HEK293 (cell line): ENCODE measurements around the gene DNAJB5.
A peak's percentile ranks its signal among the peaks of the same experiment; 100 is the strongest.

Experiments used
- HIC1 ChIP-seq: fragments of 450-650 bp; formaldehyde crosslinking; IDR thresholded peaks from 2 replicates; pipeline ENCODE4 v1.5.1; 2016; ENCODE audit warnings: missing biosample characterization, missing genetic modification characterization
- KLF8 ChIP-seq: fragments of 450-650 bp; formaldehyde crosslinking; IDR thresholded peaks from 2 replicates; pipeline ENCODE4 v1.5.1; 2016; ENCODE audit warnings: missing biosample characterization, missing genetic modification characterization
- MZF1 ChIP-seq: fragments of 450-650 bp; formaldehyde crosslinking; IDR thresholded peaks from 2 replicates; pipeline ENCODE4 v1.5.1; 2017; ENCODE audit warnings: missing biosample characterization, missing genetic modification characterization, borderline replicate concordance
- PRDM10 ChIP-seq: fragments of 450-650 bp; formaldehyde crosslinking; IDR thresholded peaks from 2 replicates; pipeline ENCODE4 v1.5.1; 2016; ENCODE audit warnings: missing biosample characterization, missing genetic modification characterization
- SALL2 ChIP-seq: fragments of 450-650 bp; formaldehyde crosslinking; IDR thresholded peaks from 2 replicates; pipeline ENCODE4 v1.5.0; 2017; ENCODE audit warnings: missing biosample characterization, mild to moderate bottlenecking, missing genetic modification characterization, borderline replicate concordance
- SP7 ChIP-seq: fragments of 450-650 bp; formaldehyde crosslinking; IDR thresholded peaks from 2 replicates; pipeline ENCODE4 v1.5.1; 2016; ENCODE audit warnings: missing biosample characterization, missing genetic modification characterization
- ZBTB17 ChIP-seq: fragments of 450-650 bp; formaldehyde crosslinking; IDR thresholded peaks from 2 replicates; pipeline ENCODE4 v1.5.1; 2016; ENCODE audit warnings: missing biosample characterization, missing genetic modification characterization
- ZBTB21 ChIP-seq: fragments of 450-650 bp; formaldehyde crosslinking; IDR thresholded peaks from 2 replicates; pipeline ENCODE4 v1.5.1; 2017; ENCODE audit warnings: missing biosample characterization, missing genetic modification characterization
- ZBTB48 ChIP-seq: fragments of 450-650 bp; formaldehyde crosslinking; IDR thresholded peaks from 2 replicates; pipeline ENCODE4 v1.5.1; 2016; ENCODE audit warnings: missing biosample characterization, missing genetic modification characterization
- ZFP3 ChIP-seq: fragments of 450-650 bp; formaldehyde crosslinking; IDR thresholded peaks from 2 replicates; pipeline ENCODE4 v1.5.1; 2016; ENCODE audit warnings: low read depth, missing biosample characterization, missing genetic modification characterization
- ZNF138 ChIP-seq: fragments of 450-650 bp; formaldehyde crosslinking; IDR thresholded peaks from 2 replicates; pipeline ENCODE4 v1.5.1; 2016; ENCODE audit warnings: missing biosample characterization, missing genetic modification characterization, borderline replicate concordance
- ZNF155 ChIP-seq: fragments of 450-650 bp; formaldehyde crosslinking; IDR thresholded peaks from 2 replicates; pipeline ENCODE4 v1.5.1; 2016; ENCODE audit warnings: missing biosample characterization, missing genetic modification characterization
- ZNF175 ChIP-seq: fragments of 450-650 bp; formaldehyde crosslinking; IDR thresholded peaks from 2 replicates; pipeline ENCODE4 v1.5.1; 2016; ENCODE audit warnings: missing biosample characterization, missing genetic modification characterization
- ZNF184 ChIP-seq: fragments of 450-650 bp; IDR thresholded peaks from 2 replicates; pipeline ENCODE4 v1.5.1; 2018; ENCODE audit warnings: missing biosample characterization, mild to moderate bottlenecking, missing genetic modification characterization
- ZNF19 ChIP-seq: fragments of 450-650 bp; formaldehyde crosslinking; IDR thresholded peaks from 2 replicates; pipeline ENCODE4; 2016; ENCODE audit warnings: missing biosample characterization, missing genetic modification characterization, low read depth
- ZNF404 ChIP-seq: fragments of 450-650 bp; formaldehyde crosslinking; IDR thresholded peaks from 2 replicates; pipeline ENCODE4 v1.5.1; 2017; ENCODE audit warnings: missing biosample characterization, missing genetic modification characterization
- ZNF423 ChIP-seq: fragments of 450-650 bp; formaldehyde crosslinking; IDR thresholded peaks from 2 replicates; pipeline ENCODE4 v1.5.1; 2016; ENCODE audit warnings: missing biosample characterization, missing genetic modification characterization
- ZNF433 ChIP-seq: fragments of 450-650 bp; formaldehyde crosslinking; IDR thresholded peaks from 2 replicates; pipeline ENCODE4 v1.5.1; 2016; ENCODE audit warnings: missing biosample characterization, missing genetic modification characterization, low read depth
- ZNF48 ChIP-seq: fragments of 450-650 bp; formaldehyde crosslinking; IDR thresholded peaks from 2 replicates; pipeline ENCODE4 v1.5.1; 2016; ENCODE audit warnings: missing biosample characterization, missing genetic modification characterization
- ZNF518A ChIP-seq: fragments of 450-650 bp; formaldehyde crosslinking; conservative IDR thresholded peaks from 2 replicates; pipeline ENCODE4 v1.5.1; 2016; ENCODE audit warnings: low read depth, missing biosample characterization, missing genetic modification characterization
- ZNF548 ChIP-seq: fragments of 450-650 bp; formaldehyde crosslinking; IDR thresholded peaks from 2 replicates; pipeline ENCODE4 v1.5.1; 2016; ENCODE audit warnings: missing biosample characterization, missing genetic modification characterization
- ZNF624 ChIP-seq: fragments of 450-650 bp; formaldehyde crosslinking; IDR thresholded peaks from 2 replicates; pipeline ENCODE4 v1.5.1; 2017; ENCODE audit warnings: missing biosample characterization, missing genetic modification characterization
- ZNF639 ChIP-seq: fragments of 450-650 bp; formaldehyde crosslinking; IDR thresholded peaks from 2 replicates; pipeline ENCODE4 v1.5.1; 2016; ENCODE audit warnings: missing biosample characterization, missing genetic modification characterization
- ZNF670 ChIP-seq: fragments of 450-650 bp; formaldehyde crosslinking; IDR thresholded peaks from 2 replicates; pipeline ENCODE4 v1.5.1; 2016; ENCODE audit warnings: missing biosample characterization, missing genetic modification characterization, low read depth
- ZNF776 ChIP-seq: fragments of 450-650 bp; formaldehyde crosslinking; IDR thresholded peaks from 2 replicates; pipeline ENCODE4 v1.5.0; 2017; ENCODE audit warnings: missing biosample characterization, missing genetic modification characterization, borderline replicate concordance
- ZNF785 ChIP-seq: fragments of 450-650 bp; formaldehyde crosslinking; IDR thresholded peaks from 2 replicates; pipeline ENCODE4 v1.5.1; 2016; ENCODE audit warnings: missing biosample characterization, missing genetic modification characterization
- ZSCAN23 ChIP-seq: fragments of 450-650 bp; formaldehyde crosslinking; IDR thresholded peaks from 2 replicates; pipeline ENCODE4 v1.5.1; 2016; ENCODE audit warnings: missing biosample characterization, missing genetic modification characterization
- ZXDB ChIP-seq: fragments of 450-650 bp; formaldehyde crosslinking; IDR thresholded peaks from 2 replicates; pipeline ENCODE4 v1.5.1; 2016; ENCODE audit warnings: missing biosample characterization, missing genetic modification characterization

DNAJB5 gene

GRCh38 chr9:34957492-34958410, 31.8 kb upstream of the DNAJB5 start, which contains the start of gene PHF24 (continued):
- TF ChIP-seq ZBTB17 (tag by site-specific recombination) (no peak), KLF8 (tag by site-specific recombination) (0 out of 2 replicates have a peak, but pooled peaks have one; percentile 23), ZNF518A (no peak), SALL2 (tag by site-specific recombination) (no peak), ZNF48 (tag by site-specific recombination) (no peak), ZNF624 (tag by site-specific recombination) (no peak), ZNF175 (tag by site-specific recombination) (no peak), ZNF423 (no peak), ZNF433 (tag by site-specific recombination) (no peak), ZSCAN23 (tag by site-specific recombination) (no peak), ZNF776 (tag by site-specific recombination) (no peak), ZNF138 (tag by site-specific recombination) (no peak), SP7 (tag by site-specific recombination) (0 out of 2 replicates have a peak, but pooled peaks have one; percentile 29), ZNF404 (no peak), ZNF184 (tag by site-specific recombination) (no peak), PRDM10 (tag by site-specific recombination) (peak; percentile 40; the same call in 1 of the 2 replicates), ZNF155 (tag by site-specific recombination) (no peak), ZFP3 (tag by site-specific recombination) (no peak), MZF1 (no peak), ZNF548 (tag by site-specific recombination) (no peak), ZBTB48 (tag by site-specific recombination) (peak; percentile 48; the same call in 1 of the 2 replicates), HIC1 (no peak), ZNF19 (tag by site-specific recombination) (no peak), ZBTB21 (tag by site-specific recombination) (no peak), ZNF639 (tag by site-specific recombination) (no peak), ZNF785 (tag by site-specific recombination) (no peak), ZXDB (tag by site-specific recombination) (no peak), ZNF670 (no peak)
